NOMO-1 (cell line): ENCODE results near the gene SRMS.

Experiments
- DNase-seq, 2 experiments: peaks; one replicate each; lab custom pipeline; 2025; ENCODE audit not compliant: unreplicated experiment in 2 of 2; lab: John Stamatoyannopoulos, UW

Gene SRMS

DNA sequence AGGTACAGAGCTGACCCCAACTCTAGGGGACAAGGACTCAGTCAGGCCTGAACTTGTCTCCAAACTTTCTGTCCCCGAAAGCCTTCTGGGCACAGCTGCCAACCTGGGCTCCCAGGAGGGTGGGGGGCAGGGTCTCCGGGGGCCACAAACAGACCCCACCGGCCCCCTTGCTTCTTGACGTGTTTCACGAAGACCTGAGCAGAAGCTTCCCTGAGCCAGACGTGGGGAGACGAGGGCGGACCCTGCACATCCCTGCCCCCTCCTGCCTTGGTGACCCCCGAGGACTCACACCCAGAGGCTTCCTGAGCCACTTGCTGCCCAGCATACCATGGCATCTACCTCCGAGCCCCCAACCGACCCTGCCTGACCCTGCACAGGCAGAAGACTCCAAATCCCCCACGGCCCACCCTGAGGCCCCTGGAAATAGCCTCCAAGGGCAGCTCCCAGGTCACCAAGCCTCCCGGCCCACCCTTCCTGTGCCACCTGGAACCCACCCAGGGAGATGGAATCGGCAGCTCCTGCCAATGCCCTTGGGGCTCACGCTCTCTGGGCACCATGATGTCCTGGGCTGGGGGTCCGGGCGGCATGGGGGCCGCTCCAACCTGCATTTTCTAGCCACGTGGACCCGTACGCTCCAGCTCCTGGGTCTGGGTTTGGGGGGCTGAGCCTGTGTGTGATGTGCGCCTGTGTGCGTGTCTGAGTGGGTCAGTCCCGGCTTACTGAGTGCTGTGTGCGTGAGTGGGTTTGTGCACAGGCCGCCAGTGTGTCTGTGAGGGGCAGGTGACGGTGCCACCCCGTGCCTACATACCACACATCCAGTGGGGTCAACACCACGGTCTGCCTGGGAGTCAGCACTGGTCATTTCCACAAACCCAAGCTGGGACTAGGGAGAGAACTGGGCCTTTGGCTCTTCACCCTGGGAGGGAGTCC, 7.8 kb downstream of the SRMS start:
- no peak for DNase-seq

- DNase-seq = no peak
Measured at GRCh38 chr20:63539092-63539430, 8.5 kb downstream of the SRMS start.

DNA sequence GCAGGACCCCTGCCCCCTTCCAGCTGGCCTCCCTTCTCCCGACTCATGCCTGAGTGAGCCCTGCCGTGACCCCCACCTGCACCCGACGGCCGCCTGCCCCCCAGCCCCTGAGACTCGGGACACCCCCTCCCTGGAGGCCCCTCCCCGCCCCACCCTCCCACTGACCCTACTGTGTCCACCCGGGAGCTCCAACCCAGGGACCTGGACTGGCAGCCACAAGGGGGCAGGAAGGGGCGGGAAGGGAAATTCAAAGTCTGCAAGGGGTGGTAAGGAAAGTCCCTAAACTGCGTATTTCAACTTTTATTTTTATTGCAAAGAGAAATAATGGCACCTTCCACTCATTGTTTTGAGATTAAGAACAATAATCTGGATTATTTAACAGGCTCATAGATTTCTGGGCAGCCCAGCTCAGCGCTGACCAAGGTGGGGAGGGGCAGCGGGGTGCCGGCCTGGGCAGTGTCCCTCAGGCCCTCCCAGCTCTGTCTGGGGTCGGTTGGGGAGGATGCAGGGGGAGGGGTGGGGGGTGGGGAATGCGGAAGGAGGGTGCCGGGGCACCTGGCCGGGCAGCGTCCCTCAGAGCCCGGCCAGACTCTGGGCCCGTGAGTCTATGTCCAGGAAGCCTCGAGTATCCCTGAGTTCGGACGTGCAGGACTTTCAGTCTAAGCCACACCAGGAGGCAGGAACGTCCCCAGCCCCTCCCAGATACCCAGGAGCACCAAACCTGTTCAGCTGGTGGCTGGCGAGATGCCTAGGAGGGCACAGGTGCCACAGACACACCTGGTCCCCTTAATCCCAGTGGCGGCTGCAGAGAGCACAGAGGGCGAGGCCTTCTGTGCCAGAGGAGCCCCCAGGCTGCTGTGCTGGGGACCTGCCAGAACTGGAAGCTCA, 9.1 kb downstream of the SRMS start:
- DNase-seq = no peak

- DNase-seq = peak; percentile 97 to 98
Measured at GRCh38 chr20:63537525-63538203, 9.9 kb downstream of the SRMS start.

DNA sequence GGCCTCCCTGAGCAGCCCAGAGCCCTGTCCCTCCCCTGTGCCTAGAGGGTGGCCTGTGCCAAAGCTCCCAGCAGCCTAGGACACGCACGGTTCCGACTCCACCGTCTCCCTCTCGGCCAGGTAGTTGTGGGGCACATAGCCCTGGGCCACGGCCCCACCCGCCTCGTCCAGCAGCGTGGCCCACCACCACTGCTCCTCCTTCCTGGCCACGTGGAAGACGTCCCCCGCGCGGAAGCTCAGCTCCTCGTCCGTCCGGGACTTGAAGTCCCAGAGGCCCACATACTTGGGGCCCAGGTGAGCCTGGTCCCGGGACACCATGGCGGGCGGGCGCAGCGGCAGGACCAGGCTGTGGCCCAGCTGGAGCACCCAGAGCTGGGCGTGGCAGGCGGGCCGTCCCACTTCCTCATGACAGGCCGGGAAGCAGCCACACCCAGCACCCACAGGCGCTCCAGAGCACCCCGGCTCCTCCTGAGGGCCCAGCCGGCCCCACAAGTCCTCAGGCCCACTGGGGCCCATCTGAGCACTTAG, 10.5 kb downstream of the SRMS start, which contains the start of gene PTK6:
PTK6 (minus strand) TSS at position 380 of the 528 bp plus-strand sequence; CDS start at position 318, 62 bp downstream.
- peak; percentile 53 to 60 for DNase-seq

DNA sequence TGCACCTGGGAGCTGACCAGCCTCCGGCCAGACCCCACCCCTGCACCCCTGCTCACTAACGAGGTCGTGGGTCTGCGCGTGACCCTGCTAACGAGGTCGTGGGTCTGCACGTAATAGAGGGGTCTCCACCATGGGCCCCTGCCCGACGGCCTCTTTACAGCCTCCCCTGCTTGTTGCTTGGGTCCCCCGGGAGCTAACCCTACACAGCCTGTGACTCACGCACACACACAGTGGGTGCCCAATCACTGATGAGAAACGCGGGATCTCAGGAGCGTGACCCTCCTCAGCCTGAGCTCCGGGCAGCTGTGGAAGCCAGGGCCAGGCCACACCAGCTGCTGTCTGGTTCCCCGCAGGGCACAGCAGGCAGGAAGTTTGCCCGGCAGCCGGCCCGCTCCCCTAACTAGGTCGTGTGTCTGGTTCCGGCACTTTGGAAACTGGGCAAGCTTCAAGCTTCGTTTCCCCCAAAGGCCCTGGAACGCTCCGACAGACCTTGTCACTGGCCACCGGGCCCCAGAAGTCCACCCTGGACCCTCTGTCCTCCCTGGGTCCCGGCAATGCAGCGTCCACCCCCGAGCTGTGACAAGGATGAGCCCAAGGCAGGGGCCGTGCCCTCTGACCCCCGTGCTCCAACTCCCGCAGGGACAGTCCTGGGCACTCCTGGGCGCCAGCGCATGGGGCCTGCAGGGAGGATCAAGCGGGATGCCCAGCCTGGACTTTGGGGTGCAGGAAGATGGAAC, 11.1 kb downstream of the SRMS start:
- no peak for DNase-seq

- DNase-seq = no peak
Measured at GRCh38 chr20:63534831-63535651, 12.5 kb downstream of the SRMS start.

- no peak for DNase-seq
Measured at GRCh38 chr20:63534427-63534830, 13.1 kb downstream of the SRMS start.

DNA sequence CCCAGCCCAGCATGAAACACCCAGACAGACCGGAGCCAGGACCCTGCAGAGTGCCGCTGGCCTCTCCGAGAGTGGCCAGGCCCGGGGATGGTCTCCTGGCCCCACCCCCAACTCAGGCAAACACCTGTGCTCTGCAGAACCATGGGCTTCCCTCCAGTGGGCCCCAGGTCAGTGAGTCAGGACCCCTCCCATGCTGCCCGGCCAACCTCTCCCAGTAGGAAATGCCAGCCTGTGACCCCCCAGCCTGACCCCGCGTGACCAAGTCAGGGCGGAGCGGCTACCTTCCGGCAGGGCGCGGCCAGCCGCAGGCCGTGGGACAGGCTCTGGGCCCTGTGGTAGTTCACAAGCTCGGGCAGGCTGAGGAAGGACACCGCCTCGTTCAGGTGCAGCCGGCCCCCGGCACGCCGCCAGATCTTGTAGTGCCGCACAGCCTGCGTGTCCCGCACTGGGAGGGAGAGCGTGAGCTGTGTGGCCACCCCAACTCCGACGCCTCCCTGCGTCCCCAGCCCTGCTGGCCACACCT, 13.6 kb downstream of the SRMS start:
- DNase-seq = no peak

DNA sequence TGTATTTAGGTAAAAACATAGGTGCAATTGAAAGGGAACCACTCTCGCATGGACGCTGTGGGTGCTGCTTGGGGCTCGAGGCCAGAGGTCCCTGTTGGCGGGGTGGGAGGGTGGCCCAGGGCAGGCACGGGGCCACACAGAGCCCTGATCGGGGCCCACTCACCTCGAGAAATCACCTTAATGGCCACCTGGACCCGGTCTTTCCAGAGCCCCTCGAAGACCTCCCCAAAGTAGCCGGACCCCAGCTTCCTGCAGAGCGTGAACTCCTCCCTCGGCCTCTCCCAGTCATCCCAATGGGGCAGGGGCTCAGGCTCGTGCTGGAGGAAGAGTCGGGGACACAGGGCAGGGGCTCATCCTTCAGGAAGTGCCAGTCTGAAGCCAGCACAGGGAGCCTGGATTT, 14.2 kb downstream of the SRMS start:
- no peak for DNase-seq

DNA sequence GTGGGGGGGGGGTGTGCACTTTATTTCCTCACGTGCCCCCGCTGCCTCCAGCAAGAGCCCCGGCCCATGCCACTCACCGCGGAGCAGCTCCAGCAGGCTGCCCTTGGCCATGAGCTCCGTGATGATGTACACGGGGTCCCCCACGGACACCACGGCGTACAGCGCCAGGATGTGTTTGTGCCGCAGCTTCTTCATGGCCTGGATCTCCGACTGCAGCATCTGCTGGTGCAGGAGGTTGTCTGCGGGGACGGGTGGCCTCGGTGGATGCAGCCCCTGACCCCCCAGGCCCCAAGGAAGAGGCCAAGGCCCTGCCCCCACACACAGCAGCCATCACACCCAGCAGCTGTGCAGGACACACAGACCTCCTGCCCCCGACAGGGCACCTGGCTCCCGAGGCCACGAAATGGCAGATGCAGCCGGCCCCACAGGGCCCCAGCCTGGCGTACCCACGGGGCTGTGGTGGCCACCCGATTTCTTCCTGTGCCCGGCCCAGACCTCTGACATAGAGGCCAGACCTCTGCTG, 15.0 kb downstream of the SRMS start:
- DNase-seq = no peak

GRCh38 chr20:63531686-63532448, 15.7 kb downstream of the SRMS start:
- DNase-seq = no peak

GRCh38 chr20:63530788-63531160, 16.8 kb downstream of the SRMS start:
- DNase-seq = no peak

DNA sequence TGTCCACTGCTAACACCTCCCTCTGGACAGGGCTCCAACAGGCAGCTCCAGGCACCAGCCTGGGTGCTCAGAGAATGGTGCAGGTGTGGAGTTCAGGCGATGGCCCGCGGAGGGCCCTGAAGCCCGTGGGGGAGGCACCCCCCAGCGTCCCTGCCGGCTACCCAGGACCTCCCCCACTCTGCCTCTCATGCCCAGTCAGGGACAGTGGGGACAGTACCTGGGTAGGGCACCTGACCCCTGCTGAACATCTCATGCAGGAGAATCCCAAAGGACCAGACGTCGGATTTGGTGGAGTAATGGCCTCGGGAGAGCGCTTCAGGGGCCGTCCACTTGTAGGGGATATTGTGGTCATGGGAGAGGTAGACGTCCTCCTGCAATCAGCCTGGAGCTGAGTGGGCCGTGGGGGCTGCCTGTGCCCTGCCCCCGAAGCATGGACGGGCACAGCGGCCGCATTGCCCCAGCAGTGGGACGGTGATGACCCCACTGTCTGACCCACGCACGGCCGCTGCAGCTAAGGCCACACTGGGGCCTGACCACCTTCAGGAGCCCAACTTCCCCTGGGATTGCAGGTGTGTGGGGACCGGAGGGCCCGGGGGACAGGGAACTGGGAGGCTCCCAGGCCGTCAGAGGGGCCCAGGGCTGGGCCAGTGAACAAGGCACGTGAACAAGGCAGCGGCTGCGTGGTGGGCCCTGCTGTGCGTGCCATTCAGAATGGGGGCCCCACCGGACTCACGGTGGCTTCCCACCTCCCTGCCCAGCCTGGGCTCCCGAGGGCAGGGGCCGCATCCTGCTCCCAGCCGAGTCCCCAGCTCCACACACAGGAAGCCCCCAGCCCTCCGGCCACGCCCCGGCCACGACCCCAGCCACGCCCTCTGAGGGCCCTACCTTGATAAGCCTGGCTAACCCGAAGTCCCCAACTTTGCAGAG, 17.4 kb downstream of the SRMS start:
- no peak for DNase-seq

- no peak for DNase-seq
Measured at GRCh38 chr20:63529180-63529860, 18.2 kb downstream of the SRMS start.

GRCh38 chr20:63527184-63527583, 20.4 kb downstream of the SRMS start:
- DNase-seq = no peak
